Karpas-422 (cell line): Measurements from ENCODE around the gene GCNT2. TPM values are rescaled to one million over a fixed set of nuclear protein-coding genes. Genes with fewer than 3 reads are reported as not detected.
"Not testable (repeated sequence)": the region's sequence is repeated elsewhere in the genome, so short reads cannot be mapped to it uniquely, and the experiment has no call there.

Experiments
- DNase-seq: peaks from one replicate; pipeline ENCODE4 v3.0.0-alpha.2; 2015
- H2AFZ ChIP-seq: fragments of 200-600 bp; sonication (generic); 2 replicates; pipeline ENCODE4 v1.6.1; 2014; ENCODE audit warnings: antibody characterized with exemption, low read length, mixed read lengths
- H3K27ac ChIP-seq: fragments of 200-600 bp; sonication (generic); 2 replicates; pipeline ENCODE4 v1.5.1; 2014; ENCODE audit warnings: mild to moderate bottlenecking, low read length, moderate library complexity
- H3K27me3 ChIP-seq: fragments of 200-600 bp; sonication (generic); 2 replicates; pipeline ENCODE4 v1.6.1; 2014; ENCODE audit warnings: low read length, mixed read lengths
- H3K36me3 ChIP-seq: fragments of 200-600 bp; sonication (generic); 2 replicates; pipeline ENCODE4 v1.6.1; 2014; ENCODE audit warnings: low read length, mixed read lengths; ENCODE audit not compliant: insufficient read depth
- H3K4me1 ChIP-seq: fragments of 200-600 bp; sonication (generic); 2 replicates; pipeline ENCODE4 v1.6.1; 2014; ENCODE audit warnings: mild to moderate bottlenecking, low read length, mixed read lengths
- H3K4me2 ChIP-seq: fragments of 200-600 bp; sonication (generic); 2 replicates; pipeline ENCODE4 v1.6.1; 2014; ENCODE audit warnings: low read length, low read depth, mild to moderate bottlenecking; ENCODE audit not compliant: poor library complexity, severe bottlenecking
- H3K4me3 ChIP-seq: fragments of 200-600 bp; sonication (generic); 2 replicates; pipeline ENCODE4 v1.5.1; 2014; ENCODE audit warnings: mild to moderate bottlenecking, antibody characterized with exemption, low read length, mixed read lengths
- H3K79me2 ChIP-seq: fragments of 200-600 bp; sonication (generic); 2 replicates; pipeline ENCODE4 v1.6.1; 2014; ENCODE audit warnings: mild to moderate bottlenecking, low read length, mixed read lengths
- H3K9ac ChIP-seq: fragments of 200-600 bp; sonication (generic); 2 replicates; pipeline ENCODE4 v1.6.0; 2014; ENCODE audit warnings: low read length
- H3K9me2 ChIP-seq: fragments of 200-600 bp; sonication (generic), shearing (Covaris generic); replicated peaks from 2 replicates; pipeline ENCODE4 v1.6.0; 2014; ENCODE audit warnings: mild to moderate bottlenecking, low read length, moderate library complexity; ENCODE audit not compliant: insufficient read depth
- H3K9me3 ChIP-seq: fragments of 300-700, 200-600 bp; sonication (generic); 2 replicates; pipeline ENCODE4 v1.6.1; 2014; ENCODE audit warnings: low read length, mixed read lengths
- H4K20me1 ChIP-seq: fragments of 200-600 bp; sonication (generic); 2 replicates; pipeline ENCODE4 v1.6.1; 2014; ENCODE audit warnings: mild to moderate bottlenecking, antibody characterized with exemption, low read length, low read depth; ENCODE audit not compliant: insufficient read depth
- total RNA-seq: library from RNA; depleted of rRNA; stranded (reverse); fragments of >200 nt; shearing (Covaris generic); gene quantifications from 2 replicates; pipeline ENCODE4 v1.2.3, GENCODE V29; 2014; ENCODE audit warnings: low replicate concordance

GCNT2 gene
- total RNA-seq, 1 experiment from 2014 or later = 21.3 TPM

GRCh38 chr6:10567256-10568026 lies 46.3 kb downstream of the GCNT2 start:
- Histone ChIP-seq H3K9me3 (no peaks in the 10 kb centered on the region), H4K20me1 (no peaks in the 10 kb centered on the region), H3K4me1 (no peaks in the 10 kb centered on the region), H3K36me3 (no peaks in the 10 kb centered on the region), H3K9ac (no peak overlapping the region), H3K79me2 (peaks cover 91% of the 10 kb centered on the region), H3K27ac (no peak overlapping the region), H3K4me2 (no peak overlapping the region), H3K4me3 (no peak overlapping the region), H2AFZ (no peak overlapping the region), H3K9me2 (no peaks in the 10 kb centered on the region), H3K27me3 (no peaks in the 10 kb centered on the region)
- no peak for DNase-seq

- Histone ChIP-seq H3K79me2 (peaks cover 92% of the 10 kb centered on the region), H3K27me3 (no peaks in the 10 kb centered on the region), H3K27ac (no peak overlapping the region), H3K9ac (no peak overlapping the region), H3K4me1 (no peaks in the 10 kb centered on the region), H3K4me3 (no peak overlapping the region), H2AFZ (no peak overlapping the region), H3K36me3 (no peaks in the 10 kb centered on the region), H3K9me3 (no peaks in the 10 kb centered on the region), H4K20me1 (no peaks in the 10 kb centered on the region), H3K4me2 (no peak overlapping the region), H3K9me2 (no peaks in the 10 kb centered on the region)
- no peak for DNase-seq
Observed at GRCh38 chr6:10569392-10570127, 48.4 kb downstream of the GCNT2 start.

GRCh38 chr6:10575519-10575918 lies 54.4 kb downstream of the GCNT2 start:
- not testable (repeated sequence) for H3K27me3 ChIP-seq, H3K9me2 ChIP-seq, DNase-seq, H3K9me3 ChIP-seq, H2AFZ ChIP-seq, H3K4me1 ChIP-seq, H3K4me3 ChIP-seq, H3K36me3 ChIP-seq, H3K27ac ChIP-seq, H3K4me2 ChIP-seq, H3K9ac ChIP-seq, H4K20me1 ChIP-seq
- H3K79me2 ChIP-seq = peaks cover 67% of the 10 kb centered on the region

- Histone ChIP-seq H3K27ac (no peak overlapping the region), H2AFZ (no peak overlapping the region), H3K36me3 (no peaks in the 10 kb centered on the region), H3K9me3 (no peaks in the 10 kb centered on the region), H3K79me2 (peaks cover 65% of the 10 kb centered on the region), H3K9ac (no peak overlapping the region), H3K4me2 (no peak overlapping the region), H3K9me2 (no peaks in the 10 kb centered on the region), H3K4me3 (no peak overlapping the region), H3K4me1 (peaks cover 3% of the 10 kb centered on the region; the same call in 1 of the 2 replicates), H4K20me1 (no peaks in the 10 kb centered on the region), H3K27me3 (no peaks in the 10 kb centered on the region)
- no peak for DNase-seq
Observed at GRCh38 chr6:10576226-10576625, 55.1 kb downstream of the GCNT2 start.

- Histone ChIP-seq H3K4me3 (no peak overlapping the region), H3K27me3 (no peaks in the 10 kb centered on the region)
Observed at GRCh38 chr6:10577112-10577511, 56.0 kb downstream of the GCNT2 start.

GRCh38 chr6:10578723-10579122 lies 57.6 kb downstream of the GCNT2 start:
- Histone ChIP-seq H3K9me3 (no peaks in the 10 kb centered on the region), H3K9ac (no peak overlapping the region), H4K20me1 (no peaks in the 10 kb centered on the region), H3K4me2 (no peak overlapping the region), H3K27ac (no peak overlapping the region), H3K27me3 (no peaks in the 10 kb centered on the region), H2AFZ (no peak overlapping the region), H3K36me3 (no peaks in the 10 kb centered on the region), H3K4me1 (peaks cover 14% of the 10 kb centered on the region), H3K79me2 (peaks cover 62% of the 10 kb centered on the region), H3K9me2 (no peaks in the 10 kb centered on the region), H3K4me3 (no peak overlapping the region)
- no peak for DNase-seq

More at GRCh38 chr6:10577112-10577511, 56.0 kb downstream of the GCNT2 start:
- Histone ChIP-seq H3K4me1 (peaks cover 3% of the 10 kb centered on the region; the same call in 1 of the 2 replicates), H3K27ac (no peak overlapping the region), H3K36me3 (no peaks in the 10 kb centered on the region), H3K4me2 (no peak overlapping the region), H3K9me3 (no peaks in the 10 kb centered on the region), H3K9me2 (no peaks in the 10 kb centered on the region), H2AFZ (no peak overlapping the region), H3K9ac (no peak overlapping the region), H3K79me2 (peaks cover 62% of the 10 kb centered on the region), H4K20me1 (no peaks in the 10 kb centered on the region)
- no peak for DNase-seq

GRCh38 chr6:10579803-10580202 lies 58.7 kb downstream of the GCNT2 start:
- H3K27me3 ChIP-seq = no peaks in the 10 kb centered on the region
- H4K20me1 ChIP-seq = no peaks in the 10 kb centered on the region
- H3K4me1 ChIP-seq = peaks cover 24% of the 10 kb centered on the region
- H3K9me2 ChIP-seq = no peaks in the 10 kb centered on the region
- H2AFZ ChIP-seq = no peak overlapping the region
- H3K79me2 ChIP-seq = peaks cover 58% of the 10 kb centered on the region
- no peak overlapping the region for H3K4me3 ChIP-seq
- H3K4me2 ChIP-seq = no peak overlapping the region
- H3K9me3 ChIP-seq = no peaks in the 10 kb centered on the region
- DNase-seq = no peak
- H3K27ac ChIP-seq = no peak overlapping the region
- H3K9ac ChIP-seq = no peak overlapping the region
- H3K36me3 ChIP-seq = no peaks in the 10 kb centered on the region

GRCh38 chr6:10580570-10580969 lies 59.4 kb downstream of the GCNT2 start:
- Histone ChIP-seq H3K9me3 (no peaks in the 10 kb centered on the region), H3K27me3 (no peaks in the 10 kb centered on the region)

More at GRCh38 chr6:10580570-10580969, 59.4 kb downstream of the GCNT2 start:
- H3K9ac ChIP-seq = no peak overlapping the region
- no peaks in the 10 kb centered on the region for H4K20me1 ChIP-seq
- H3K4me3 ChIP-seq = no peak overlapping the region
- H3K36me3 ChIP-seq = no peaks in the 10 kb centered on the region
- no peaks in the 10 kb centered on the region for H3K9me2 ChIP-seq
- H3K4me2 ChIP-seq = no peak overlapping the region
- peaks cover 62% of the 10 kb centered on the region for H3K79me2 ChIP-seq
- H3K27ac ChIP-seq = no peak overlapping the region
- H2AFZ ChIP-seq = no peak overlapping the region
- H3K4me1 ChIP-seq = peaks cover 32% of the 10 kb centered on the region
- no peak for DNase-seq
